Fibroblast of skin of right quadriceps (primary cell): ENCODE measurements around the gene NCK1.

Source experiments
- DNase-seq: peaks from one replicate; pipeline ENCODE4 v3.0.0-alpha.2; 2013

Gene NCK1

DNA sequence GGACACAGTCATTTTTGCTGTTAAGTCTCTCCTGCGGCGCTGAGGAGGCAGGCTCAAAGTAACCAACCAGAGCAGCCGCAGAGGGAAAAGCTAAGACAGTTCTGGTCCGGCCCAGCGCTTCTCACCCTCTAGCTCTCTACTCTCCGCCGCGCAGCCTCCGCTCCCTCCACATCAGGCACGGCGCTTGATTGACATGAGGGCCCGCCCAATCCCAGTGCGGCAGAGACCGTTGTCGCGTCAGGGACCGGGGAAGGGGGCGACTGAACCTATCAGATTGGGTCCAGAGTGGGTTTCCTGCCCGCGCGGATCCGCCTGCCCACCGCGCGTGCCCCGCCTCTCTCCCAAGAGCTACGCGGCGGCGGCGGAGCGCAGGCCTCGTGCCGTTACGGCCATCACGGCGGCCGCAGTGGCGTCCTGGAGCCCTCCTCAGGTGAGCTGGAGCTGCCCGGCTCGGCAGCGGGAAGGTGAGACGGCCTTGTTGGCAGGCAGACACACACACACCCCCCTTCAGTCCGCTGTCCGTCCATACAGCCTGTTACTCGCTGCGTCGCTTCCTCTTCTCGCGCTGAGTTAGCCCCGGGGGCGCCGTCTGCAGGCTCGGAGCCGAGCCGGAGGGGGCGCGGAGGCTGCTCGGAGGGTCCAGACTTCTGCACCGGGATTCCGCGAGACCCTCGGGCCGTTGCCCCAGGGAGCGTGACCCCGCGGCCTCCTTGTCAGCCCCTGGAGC, at the start of gene NCK1:
Gene NCK1 (plus strand): TSS at position 319 of the 727 bp plus-strand sequence. CDS start 65,794 bp downstream, outside the sequence.
- DNase-seq = peak; percentile 98

DNA sequence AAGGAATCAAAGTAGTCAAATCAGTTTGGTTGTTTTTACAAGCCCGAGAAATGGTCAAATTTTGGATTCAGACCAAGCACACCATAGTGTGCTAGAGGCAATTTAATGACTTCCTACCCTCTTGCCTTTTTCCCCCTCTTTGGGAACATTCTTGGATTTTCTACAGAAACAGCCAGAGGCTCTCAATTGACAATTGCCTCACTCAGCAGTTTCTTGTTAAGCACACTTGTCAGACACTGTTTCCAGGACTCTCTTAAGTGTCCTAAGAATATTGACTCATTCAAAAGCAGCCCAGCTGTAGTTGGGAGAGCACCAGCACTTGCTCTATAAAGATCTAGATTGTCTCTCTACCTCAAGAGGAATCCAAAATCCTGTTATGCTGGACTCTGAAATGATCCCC, 44.6 kb upstream of the NCK1 start:
- no peak for DNase-seq

GRCh38 chr3:136818191-136818768, 43.7 kb upstream of the NCK1 start:
- DNase-seq = peak; percentile 83

DNA sequence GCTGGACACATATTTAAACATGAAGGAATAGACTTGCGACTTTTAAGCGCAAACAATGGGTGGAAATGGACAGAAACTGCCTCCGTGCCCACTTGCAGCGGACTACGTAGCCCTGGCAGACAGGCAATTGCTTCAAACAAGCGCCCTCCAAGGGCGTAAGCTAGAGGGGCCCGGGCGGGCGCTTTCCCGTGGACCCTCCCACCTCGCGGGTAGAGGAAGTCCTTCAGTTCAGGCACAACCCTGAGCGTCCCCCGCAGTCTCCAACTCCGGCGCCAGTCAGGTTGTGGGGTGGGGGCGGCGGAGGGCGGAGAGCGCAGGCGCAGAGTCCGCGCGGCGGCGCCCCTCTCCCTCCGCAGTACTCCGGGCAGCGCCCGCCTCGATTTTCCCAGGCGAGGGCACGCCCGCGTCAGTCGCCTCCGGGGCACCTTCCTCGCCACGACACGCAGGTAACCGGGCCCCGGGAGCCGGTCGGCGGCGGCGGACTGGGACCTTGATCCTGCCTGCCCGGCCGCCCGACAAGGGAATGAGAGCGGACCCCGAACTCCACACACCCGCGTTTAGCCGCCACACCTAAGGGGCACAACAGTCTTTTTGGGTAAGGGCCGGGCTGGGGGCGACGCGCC, 43.1 kb upstream of the NCK1 start, which contains the start of gene SLC35G2:
Gene SLC35G2 (plus strand): TSS at position 358 of the 623 bp plus-strand sequence. CDS start 35,335 bp downstream, outside the sequence.
- peak; percentile 69 for DNase-seq

GRCh38 chr3:136819392-136819730, 42.6 kb upstream of the NCK1 start:
- DNase-seq = peak; percentile 78

GRCh38 chr3:136819731-136820679, 42.0 kb upstream of the NCK1 start:
- DNase-seq = peak; percentile 58

GRCh38 chr3:136831461-136831860, 30.5 kb upstream of the NCK1 start:
- no peak for DNase-seq

DNA sequence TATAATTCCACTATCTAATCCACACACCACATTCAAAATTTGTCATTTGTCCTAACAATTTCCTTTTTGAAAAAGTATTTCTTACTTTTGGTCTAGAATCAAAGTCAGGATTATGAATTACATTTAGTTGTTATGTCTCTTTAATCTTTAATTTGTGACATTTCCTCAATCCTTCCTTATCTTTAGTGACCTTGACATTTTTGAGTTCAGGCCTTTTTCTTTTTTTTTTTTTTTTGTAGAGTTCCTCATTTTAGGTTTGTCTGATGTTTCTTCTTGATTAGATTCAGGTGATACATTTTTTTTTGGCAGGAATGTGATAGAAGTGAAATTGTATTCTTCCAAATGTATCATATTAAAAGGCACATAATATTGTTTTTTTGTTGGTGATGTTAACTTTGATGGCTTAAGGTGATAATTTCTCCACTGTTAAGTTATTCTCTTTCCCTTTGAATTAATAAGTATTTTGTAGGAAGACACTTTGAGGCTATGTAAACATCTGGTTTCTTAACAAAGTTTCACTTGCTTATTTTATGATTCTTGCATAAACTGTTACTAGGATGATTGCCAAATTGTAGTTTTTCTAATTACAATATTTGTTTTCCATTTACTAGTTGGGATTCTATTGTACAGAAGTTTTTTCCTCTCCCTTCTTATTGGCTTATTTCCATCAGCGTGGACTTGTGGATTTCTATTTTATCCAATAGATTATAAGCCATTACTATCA, 26.8 kb upstream of the NCK1 start:
- DNase-seq = no peak

DNA sequence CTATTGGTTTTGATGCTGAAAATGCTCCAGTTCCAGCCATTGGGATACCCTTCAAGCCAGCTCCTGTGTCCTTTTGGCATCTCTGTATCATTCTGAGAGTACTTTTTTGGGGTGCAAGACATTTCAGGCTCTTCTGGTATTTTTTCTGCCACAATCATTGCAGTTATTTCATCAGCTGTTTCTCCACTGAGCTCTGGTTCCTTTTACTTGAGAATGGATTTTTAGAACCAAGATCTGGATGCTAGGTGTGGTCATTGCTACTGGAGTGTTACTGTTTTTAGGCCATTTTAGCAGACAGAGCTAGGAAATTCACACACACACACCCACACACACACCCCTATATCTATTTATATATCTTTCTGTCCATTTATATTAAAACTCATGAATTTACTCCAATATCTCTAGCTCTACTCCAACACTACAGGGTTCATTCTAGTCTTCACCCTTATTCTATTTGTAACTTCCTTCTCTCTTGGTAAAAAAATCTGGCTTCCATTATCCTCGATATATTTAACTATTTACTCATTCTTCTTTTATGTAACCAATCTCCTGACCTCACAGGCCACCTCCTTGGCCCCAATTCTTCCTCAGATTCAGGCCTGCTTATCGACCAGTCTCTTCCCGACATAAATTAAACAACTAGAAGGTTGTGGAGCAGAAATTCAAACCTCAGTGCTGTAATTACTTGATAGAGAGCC, 26.0 kb upstream of the NCK1 start:
- DNase-seq = peak; percentile 31

- DNase-seq = peak; percentile 21
Measured at GRCh38 chr3:136836511-136837156, 25.4 kb upstream of the NCK1 start.

DNA sequence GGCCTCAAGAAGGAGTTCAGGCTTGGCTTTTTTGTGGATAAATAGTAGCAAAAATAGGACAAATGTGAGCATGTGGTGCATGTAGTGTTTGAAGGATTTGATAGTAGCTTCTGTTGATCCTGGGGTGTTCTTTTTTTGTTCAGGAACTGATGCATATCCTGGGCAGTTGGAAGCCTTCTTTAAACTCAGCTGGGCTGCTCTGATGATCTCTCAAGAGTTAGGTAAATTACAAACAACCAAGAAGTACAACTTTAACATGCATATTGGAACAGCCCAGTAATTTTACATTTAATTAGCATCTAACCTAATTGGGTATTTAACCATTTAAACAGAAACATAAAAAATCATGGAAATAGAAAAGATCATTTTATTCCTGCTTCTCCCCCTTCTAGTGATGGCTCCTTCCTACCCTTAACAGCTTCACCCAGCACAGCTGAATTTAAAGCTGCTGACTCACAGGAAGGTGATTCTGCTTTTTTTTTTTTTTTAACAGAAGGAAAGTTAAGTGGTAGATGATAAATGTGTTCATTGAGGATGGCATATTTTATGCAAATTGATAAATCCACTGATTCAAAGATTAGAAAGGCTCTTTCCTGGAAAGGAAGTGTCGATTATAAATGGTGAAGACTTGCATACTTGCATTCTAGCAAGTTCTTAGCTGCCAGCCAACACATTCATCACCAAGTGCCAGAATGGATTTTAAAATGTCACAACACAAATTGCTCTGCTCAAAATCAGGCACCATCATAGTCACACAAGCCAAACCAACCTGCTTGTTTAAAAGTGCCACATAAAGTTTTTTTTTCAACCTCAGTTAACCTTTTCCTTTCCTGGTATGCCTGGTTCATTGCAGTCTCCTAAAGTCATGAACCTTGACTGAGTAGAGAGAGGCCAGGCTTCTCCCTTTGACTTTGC, 23.1 kb upstream of the NCK1 start:
- peak; percentile 55 for DNase-seq

GRCh38 chr3:136839556-136839931, 22.5 kb upstream of the NCK1 start:
- no peak for DNase-seq

GRCh38 chr3:136840252-136840651, 21.8 kb upstream of the NCK1 start:
- DNase-seq = no peak

- DNase-seq = no peak
Measured at GRCh38 chr3:136842294-136842693, 19.7 kb upstream of the NCK1 start.

DNA sequence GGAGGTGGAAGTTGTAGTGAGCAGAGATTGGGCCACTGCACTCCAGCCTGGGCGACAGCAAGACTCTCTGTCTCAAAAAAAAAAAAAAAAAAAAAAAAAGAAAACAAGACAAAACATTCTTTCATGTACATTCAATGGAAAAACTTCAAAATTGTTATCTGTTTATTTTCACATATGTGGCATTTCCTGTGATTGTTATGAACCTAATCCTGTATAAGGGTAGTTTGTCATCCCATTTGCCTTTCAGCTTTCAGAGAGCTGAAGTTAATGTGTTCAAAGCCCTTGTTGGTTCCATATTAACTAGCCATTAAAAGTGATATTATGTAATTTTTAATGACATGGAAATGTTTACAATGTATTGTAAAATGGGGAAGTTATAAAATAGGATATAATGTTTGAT, 17.3 kb upstream of the NCK1 start:
- no peak for DNase-seq

- no peak for DNase-seq
Measured at GRCh38 chr3:136852180-136852579, 9.8 kb upstream of the NCK1 start.

DNA sequence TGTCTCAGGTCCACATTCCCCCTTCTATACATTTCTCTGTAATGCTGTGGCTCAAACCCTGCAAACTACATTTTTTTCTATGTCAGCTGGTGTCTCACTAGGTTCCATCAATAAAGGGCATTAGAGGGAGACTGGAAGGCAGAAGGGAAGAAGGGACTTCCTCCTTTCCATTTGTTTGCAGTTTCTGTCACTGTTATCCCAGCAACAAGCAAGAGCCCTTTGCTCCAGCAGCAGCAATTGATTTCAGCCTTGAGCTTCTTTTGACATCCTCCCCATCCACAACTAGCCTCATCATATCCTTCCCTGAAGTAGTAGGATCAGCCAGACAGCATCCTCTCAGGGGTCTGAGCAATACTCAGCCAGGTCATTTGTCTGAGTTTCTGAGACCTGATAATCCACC, 5.3 kb upstream of the NCK1 start:
- DNase-seq = no peak

- no peak for DNase-seq
Measured at GRCh38 chr3:136858381-136858780, 3.6 kb upstream of the NCK1 start.

DNA sequence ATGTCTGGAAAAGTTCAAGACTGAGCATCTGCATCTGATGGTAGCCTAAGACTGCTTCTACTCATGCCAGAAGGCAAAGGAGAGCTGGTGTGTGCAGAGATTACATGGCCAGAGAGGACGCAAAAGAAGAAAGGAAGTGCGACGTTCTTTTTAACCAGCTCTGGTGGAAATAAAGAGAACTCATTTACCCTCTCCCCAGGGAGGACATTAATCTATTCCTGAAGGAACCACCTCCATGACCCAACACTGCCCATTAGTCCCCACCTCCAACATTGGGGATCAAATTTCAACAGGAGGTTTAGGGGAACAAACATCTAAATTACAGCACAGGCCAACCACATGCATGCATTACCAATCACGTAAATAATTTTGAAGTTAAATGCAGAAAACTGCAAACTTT, 1.5 kb upstream of the NCK1 start:
- peak; percentile 40 for DNase-seq
